ENCODE measurements around the gene RFPL4A. TPM values are rescaled to one million over a fixed set of nuclear protein-coding genes. Genes with fewer than 3 reads are reported as not detected.

Gene RFPL4A
- total RNA-seq, 1 experiment from 2014 or later = not detected

GRCh38 chr19:55781112-55781511, 22.2 kb downstream of the RFPL4A start:
- CTCF ChIA-PET = no interaction called here
- H3K27ac Mint-ChIP-seq (ENCODE audit: low read depth, unreplicated experiment) = no peak overlapping the region
- no peak for DNase-seq (ENCODE audit: unreplicated experiment)
- H3K4me1 Mint-ChIP-seq (ENCODE audit: insufficient read depth, unreplicated experiment) = no peaks in the 10 kb centered on the region
- H3K9me3 Mint-ChIP-seq (ENCODE audit: unreplicated experiment) = peaks cover 15% of the 10 kb centered on the region
- intact Hi-C loops (cut with micrococcal nuclease) = no loop called here
- no peaks in the 10 kb centered on the region for H3K36me3 Mint-ChIP-seq (ENCODE audit: insufficient read depth, unreplicated experiment)
- POLR2A ChIA-PET = no interaction called here
- peaks cover 16% of the 10 kb centered on the region for H3K27me3 Mint-ChIP-seq (ENCODE audit: insufficient read depth, unreplicated experiment)
- no peak overlapping the region for H3K4me3 Mint-ChIP-seq (ENCODE audit: unreplicated experiment)
- no TSS peak for BruUV-seq (replicated peaks)
- no peak for TF ChIP-seq CTCF (IDR thresholded peaks at IDR 0.05; ENCODE audit: unreplicated experiment)

- ChIA-PET CTCF (no interaction called here), POLR2A (no interaction called here)
- DNase-seq (ENCODE audit: unreplicated experiment) = no peak
- intact Hi-C loops (cut with micrococcal nuclease) = no loop called here
- BruUV-seq (replicated peaks) = no TSS peak
- Mint-ChIP-seq H3K36me3 (ENCODE audit: insufficient read depth, unreplicated experiment) (no peaks in the 10 kb centered on the region), H3K9me3 (ENCODE audit: unreplicated experiment) (peaks cover 31% of the 10 kb centered on the region), H3K27ac (ENCODE audit: low read depth, unreplicated experiment) (no peak overlapping the region), H3K4me1 (ENCODE audit: insufficient read depth, unreplicated experiment) (no peaks in the 10 kb centered on the region), H3K27me3 (ENCODE audit: insufficient read depth, unreplicated experiment) (no peaks in the 10 kb centered on the region), H3K4me3 (ENCODE audit: unreplicated experiment) (no peak overlapping the region)
- TF ChIP-seq CTCF (IDR thresholded peaks at IDR 0.05; ENCODE audit: unreplicated experiment) = no peak
Observed at GRCh38 chr19:55795021-55795420, 36.1 kb downstream of the RFPL4A start.

GRCh38 chr19:55801416-55801815, 42.5 kb downstream of the RFPL4A start:
- DNase-seq (ENCODE audit: unreplicated experiment) = no peak
- ChIA-PET POLR2A (no interaction called here), CTCF (no interaction called here)
- intact Hi-C loops (cut with micrococcal nuclease) = no loop called here
- Mint-ChIP-seq H3K4me3 (ENCODE audit: unreplicated experiment) (no peak overlapping the region), H3K27me3 (ENCODE audit: insufficient read depth, unreplicated experiment) (no peaks in the 10 kb centered on the region), H3K27ac (ENCODE audit: low read depth, unreplicated experiment) (no peak overlapping the region), H3K4me1 (ENCODE audit: insufficient read depth, unreplicated experiment) (no peaks in the 10 kb centered on the region), H3K9me3 (ENCODE audit: unreplicated experiment) (peaks cover 45% of the 10 kb centered on the region), H3K36me3 (ENCODE audit: insufficient read depth, unreplicated experiment) (peaks cover 6% of the 10 kb centered on the region)
- no TSS peak for BruUV-seq (replicated peaks)
- TF ChIP-seq CTCF (IDR thresholded peaks at IDR 0.05; ENCODE audit: unreplicated experiment) = no peak

- H3K4me1 Mint-ChIP-seq (ENCODE audit: insufficient read depth, unreplicated experiment) = no peaks in the 10 kb centered on the region
- TF ChIP-seq CTCF (IDR thresholded peaks at IDR 0.05; ENCODE audit: unreplicated experiment) = no peak
- peaks cover 6% of the 10 kb centered on the region for H3K36me3 Mint-ChIP-seq (ENCODE audit: insufficient read depth, unreplicated experiment)
- no peak overlapping the region for H3K27ac Mint-ChIP-seq (ENCODE audit: low read depth, unreplicated experiment)
- no TSS peak for BruUV-seq (replicated peaks)
- peaks cover 50% of the 10 kb centered on the region for H3K9me3 Mint-ChIP-seq (ENCODE audit: unreplicated experiment)
- H3K4me3 Mint-ChIP-seq (ENCODE audit: unreplicated experiment) = no peak overlapping the region
- intact Hi-C loops (cut with micrococcal nuclease) = no loop called here
- H3K27me3 Mint-ChIP-seq (ENCODE audit: insufficient read depth, unreplicated experiment) = no peaks in the 10 kb centered on the region
- no peak for DNase-seq (ENCODE audit: unreplicated experiment)
- CTCF ChIA-PET = no interaction called here
- POLR2A ChIA-PET = no interaction called here
Observed at GRCh38 chr19:55802281-55802680, 43.4 kb downstream of the RFPL4A start.
